Measurements from ENCODE around the gene TCIRG1. TPM values are rescaled to one million over a fixed set of nuclear protein-coding genes. Genes with fewer than 3 reads are reported as not detected.

The TCIRG1 gene
- total RNA-seq, 2 donors from 2014 or later, result 80.8 to 105 TPM

DNA sequence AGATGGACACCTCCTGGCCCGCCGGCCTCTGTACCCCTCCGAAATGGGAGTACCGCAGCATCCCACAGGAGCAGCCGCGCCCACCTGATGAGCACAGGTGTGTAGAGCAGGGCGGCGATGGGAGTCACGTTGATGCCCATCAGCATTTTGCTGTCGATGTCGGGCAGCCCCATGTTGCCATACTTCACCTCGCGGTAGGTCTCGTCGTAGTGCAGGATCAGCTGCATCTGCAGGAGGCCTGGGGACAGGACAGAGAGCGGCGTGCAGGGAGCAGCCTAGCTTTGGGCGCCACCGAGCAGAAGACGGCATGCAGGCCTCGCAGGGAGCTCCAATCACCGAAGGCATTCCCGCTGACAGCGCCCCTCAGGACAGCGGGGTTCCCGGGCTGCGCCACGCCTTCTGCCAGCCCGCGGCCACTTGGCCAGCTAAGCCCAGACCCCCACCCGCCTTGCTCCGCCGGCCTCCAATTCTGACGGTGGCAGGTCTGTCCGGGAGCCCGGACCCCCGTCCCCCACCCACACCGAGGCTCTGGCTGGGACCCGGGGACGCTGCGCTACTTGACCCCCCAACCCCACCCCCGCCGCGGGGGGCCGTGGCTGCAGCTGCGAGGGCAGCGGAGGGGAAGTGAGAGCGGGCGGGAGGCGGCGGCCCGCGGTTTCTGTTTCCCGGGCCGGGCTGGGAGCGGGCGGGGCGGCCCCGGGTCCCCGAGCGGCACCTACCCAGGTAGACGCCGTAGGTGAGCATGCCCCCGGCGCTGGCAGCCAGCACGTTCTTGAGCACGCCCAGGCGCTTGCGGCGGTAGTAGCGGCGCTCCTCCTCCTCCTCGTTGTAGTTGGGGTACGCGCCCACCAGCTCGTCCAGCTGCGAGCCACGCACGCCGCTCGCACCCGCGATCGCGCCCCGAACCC lies 35.6 kb upstream of the TCIRG1 start:
- DNase-seq (ENCODE audit: low spot score), result no peak
- intact Hi-C loops (cut with DNase I), result no loop called here

DNA sequence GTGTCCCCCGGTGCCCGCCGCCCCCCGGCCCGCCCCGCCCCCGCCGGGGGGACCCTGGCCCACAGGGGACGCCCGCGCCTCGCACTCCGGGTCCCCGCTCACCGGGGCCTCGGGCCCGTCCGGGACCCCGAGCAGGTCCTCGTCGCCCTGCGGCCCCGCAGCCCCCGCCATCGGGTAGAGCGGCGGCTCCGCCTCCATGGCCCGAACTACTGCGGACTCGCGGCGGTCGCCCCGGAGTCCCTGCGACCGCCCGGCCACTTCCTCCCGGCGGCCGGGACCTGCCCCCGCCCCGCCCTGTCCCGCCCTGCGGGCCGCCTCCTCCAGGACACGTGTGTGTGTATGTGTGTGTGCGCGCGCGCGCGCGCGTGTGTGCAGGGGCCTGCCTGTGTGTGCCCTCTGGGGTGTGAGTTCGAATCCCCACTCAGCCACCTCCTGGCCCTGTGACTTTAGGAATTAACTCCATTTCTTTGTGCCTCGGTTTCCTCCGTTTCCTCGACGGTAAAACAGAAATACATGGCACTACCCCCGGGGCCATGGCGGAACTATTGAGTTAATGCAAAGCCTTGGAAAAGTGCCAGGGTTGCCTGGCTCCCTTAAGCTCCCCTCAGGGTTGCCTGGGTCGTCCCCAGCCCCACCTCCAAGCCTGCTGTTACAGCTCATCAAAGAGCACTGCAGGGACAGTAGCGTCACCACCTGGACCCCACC lies 34.8 kb upstream of the TCIRG1 start, which contains the start of gene UNC93B1:
Gene UNC93B1 (minus strand): TSS at position 252 of the 705 bp plus-strand sequence. CDS start 54 bp downstream, at position 198.
- peak; percentile 97 for DNase-seq (ENCODE audit: low spot score)
- intact Hi-C loops (cut with DNase I), result no loop called here

- DNase-seq (ENCODE audit: low spot score), result no peak
- intact Hi-C loops (cut with DNase I), result no loop called here
Measured at GRCh38 chr11:68004551-68005335, 34.1 kb upstream of the TCIRG1 start.

GRCh38 chr11:68006606-68007166 lies 32.1 kb upstream of the TCIRG1 start:
- no peak for DNase-seq (ENCODE audit: low spot score)
- intact Hi-C loops (cut with DNase I), result loop anchor here in 1 of 2 donors (1.0 kb wide), 1 partner anchor 40 kb away; no protein-coding TSS in a partner anchor

DNA sequence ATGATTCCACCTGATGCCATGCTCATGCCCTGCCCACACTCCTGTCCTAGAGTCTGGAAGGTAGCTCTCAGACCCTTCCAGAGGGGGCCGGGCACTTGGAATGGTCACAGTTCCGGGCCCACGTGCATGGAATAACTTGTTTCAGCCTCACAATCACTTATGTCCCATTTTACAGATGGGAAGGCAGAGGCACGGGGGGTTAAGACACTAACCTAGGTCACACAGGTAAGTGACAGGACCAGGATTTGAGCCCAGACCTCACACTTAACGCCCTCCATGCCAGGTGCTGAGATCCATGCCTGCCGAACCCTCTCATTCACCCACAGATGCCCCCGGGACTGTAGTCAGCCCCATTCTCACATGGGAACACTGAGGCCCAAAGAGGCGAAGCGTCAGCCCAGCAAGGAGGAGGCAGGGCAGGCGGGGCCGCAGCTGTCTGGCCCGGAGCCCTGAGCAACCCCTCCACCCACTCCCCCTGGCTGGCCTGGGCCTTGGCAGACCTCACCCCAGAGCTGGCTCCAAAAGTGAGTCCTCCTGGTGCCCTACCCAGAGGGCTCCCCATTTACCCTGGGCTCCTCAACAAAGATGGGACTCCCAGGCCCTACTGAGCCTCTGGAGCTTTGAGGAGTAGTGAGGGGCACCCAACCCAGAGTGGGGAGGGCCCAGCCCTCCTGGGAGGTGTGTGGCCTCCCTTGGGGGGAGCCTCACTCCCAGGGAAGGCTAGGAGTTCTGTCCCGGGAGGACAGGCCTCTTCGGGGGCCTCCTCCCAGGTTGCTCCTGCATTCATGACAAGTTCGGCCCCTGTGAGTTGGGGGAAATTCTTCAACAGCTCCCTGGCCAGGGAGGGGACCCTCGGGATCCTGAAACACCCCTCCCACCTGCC lies 31.1 kb upstream of the TCIRG1 start:
- no peak for DNase-seq (ENCODE audit: low spot score)
- intact Hi-C loops (cut with DNase I), result no loop called here

- DNase-seq (ENCODE audit: low spot score), result no peak
- intact Hi-C loops (cut with DNase I), result no loop called here
Measured at GRCh38 chr11:68008381-68009337, 30.2 kb upstream of the TCIRG1 start.

DNA sequence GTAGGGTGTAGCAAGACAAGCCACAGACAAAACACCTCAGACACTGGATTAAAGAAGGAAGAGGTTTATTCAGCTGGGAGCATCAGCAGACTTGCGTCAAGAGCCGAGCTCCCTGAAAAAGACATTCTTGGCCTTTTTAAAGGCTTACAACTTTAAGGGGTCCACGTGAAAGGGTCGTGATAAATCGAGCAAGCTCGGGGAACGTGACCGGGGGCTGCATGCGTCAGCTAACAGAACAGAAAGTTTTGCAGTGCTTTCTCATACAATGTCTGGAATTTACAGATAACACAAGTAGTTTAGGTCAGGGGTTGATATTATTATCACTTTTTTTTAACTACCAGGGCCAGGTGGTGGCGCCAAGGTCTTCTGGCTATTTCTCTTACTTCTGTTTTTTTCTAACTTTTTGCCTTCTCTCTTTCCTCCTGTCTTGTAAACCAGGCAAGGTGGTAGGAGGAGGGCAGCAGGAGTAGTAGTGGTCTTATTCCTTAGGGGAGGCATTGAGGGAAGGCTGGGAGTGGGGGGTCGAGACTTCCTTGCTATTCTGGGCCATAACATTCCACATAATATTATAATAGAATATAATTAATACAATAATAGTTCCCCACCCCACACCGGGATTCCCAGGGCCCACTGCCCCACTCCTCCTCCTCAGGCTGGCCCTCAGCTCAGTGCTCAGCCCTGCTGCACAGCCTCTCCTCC lies 29.3 kb upstream of the TCIRG1 start:
- DNase-seq (ENCODE audit: low spot score), result no peak
- intact Hi-C loops (cut with DNase I), result no loop called here

DNA sequence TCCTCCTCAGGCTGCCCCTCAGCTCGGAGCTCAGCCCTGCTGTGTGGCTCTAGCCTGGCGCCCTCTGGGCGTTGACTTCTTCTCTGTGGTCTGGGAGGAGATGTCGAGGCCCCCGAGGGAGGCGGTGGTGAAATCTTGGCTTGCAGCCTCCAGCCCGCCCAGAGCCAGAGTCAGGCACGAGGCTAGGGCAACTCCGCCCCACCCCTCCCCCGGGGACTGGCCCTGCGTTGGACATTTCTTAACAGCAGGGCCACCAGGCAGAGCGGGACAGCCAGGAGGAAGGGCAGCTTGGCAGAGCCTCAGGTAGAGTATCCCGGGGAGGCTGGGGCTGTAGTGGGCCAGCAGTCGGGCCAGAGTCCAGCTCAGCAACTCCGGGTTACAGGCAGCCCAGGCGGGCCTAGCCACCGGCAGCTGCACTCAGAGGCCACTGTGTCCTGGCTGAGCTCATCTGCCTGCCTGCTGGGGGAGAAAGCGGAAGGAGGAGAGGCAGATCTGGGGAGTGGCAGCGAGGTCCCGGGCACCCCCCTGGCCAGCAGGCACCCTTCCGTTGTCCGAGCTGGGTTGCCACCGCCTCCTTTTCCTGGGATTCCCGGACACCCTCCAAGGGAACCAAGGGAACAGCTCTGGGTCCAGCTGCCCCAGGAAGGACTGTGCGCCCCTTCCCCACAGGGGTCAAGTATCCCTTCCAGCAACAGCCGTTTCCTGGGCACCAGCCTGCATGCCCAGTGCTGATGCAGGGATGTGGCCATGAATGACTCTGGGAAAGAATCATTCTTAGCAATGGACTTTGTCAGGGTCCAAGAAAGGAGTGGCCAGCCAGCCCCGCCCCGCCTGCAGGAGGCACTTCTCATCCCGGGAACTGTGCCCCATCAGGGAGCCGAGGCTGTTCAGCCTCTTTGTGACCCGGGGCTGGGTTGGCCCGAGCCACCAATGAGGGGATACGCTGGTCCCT lies 28.5 kb upstream of the TCIRG1 start, which contains the start of gene ALDH3B1:
Gene ALDH3B1 (plus strand): TSS at position 238 of the 952 bp plus-strand sequence. CDS start 4,971 bp downstream, outside the sequence.
- intact Hi-C loops (cut with DNase I), result no loop called here
- DNase-seq (ENCODE audit: low spot score), result peak; percentile 98

DNA sequence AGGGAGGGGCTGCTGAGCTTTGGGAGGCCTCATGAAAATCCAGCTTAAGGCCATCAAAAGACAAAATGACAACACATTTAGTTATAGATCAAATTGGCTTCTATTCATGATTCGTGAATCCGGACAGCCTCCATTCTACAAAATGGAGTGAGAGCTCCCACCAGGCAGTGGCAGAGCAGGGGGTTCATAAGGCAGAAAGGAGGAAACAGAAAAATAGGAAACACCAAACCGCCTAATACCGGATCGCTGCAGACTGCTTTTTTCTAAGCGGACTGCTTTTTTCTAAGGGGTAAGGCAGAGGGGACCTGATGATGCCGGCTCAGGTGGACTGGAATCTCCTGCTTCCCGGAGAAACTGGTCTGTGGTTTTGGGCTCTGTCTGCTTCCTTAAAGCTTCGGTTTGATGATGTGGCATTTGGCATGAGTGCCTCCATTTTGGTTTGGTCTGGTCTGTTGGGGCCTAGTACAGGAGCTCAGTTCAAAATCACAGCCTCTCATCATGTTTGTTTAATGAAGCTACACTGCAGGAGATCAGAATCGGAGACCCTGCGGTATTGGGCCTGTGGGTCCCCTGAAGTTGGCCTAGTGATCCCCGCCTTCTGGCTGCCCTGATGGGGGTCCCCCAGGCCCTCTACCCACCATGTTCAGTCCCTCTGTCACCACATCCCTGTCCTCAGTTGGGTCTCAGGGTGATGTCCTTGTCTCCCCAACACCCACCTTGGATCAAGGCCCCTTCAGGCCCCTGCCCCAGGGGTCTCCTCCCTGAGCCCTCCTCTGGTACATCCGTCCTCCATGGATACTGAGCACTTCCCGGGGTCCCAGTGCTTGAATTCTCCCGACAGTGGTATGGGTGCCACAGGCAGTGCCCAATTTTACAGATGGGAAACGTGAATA lies 27.5 kb upstream of the TCIRG1 start:
- intact Hi-C loops (cut with DNase I), result no loop called here
- DNase-seq (ENCODE audit: low spot score), result no peak

DNA sequence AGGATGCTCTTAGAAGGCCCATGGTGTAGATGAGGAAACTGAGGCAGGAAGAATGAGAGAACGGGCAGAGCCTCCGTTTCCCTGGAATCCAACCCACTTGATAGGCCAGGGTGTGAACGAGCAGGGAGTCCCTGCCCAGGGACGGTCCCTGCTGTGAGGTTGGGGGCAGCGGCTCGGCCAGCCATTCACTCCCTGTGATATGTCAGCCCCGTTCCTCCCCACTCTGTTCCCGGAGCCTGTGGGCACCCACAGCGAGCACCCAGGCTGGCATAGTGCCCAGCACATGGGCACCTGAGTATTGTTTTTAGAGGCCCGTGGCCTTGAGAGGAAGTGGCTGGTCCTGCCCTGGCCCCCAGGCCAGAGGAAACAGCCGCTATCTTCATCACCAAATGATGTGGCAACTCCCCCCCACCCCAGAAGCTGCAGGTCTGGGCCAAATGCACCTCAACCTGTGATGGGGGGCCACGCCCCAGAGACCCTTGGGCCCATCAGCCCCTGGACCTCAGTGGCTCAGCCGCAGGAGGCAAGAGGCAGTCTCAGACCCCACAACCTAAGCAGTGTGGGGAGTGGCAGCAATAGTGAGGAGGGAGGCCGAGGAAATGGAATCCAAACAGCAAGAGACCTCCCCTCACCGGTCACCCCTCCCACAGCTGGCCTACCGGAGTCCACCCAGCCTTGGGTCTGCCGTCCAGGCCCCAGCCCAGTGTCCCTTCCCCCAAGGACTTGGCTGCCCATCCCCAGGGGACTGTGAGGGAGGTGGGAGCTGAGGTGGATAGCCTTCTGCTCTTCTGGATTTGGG lies 26.6 kb upstream of the TCIRG1 start:
- intact Hi-C loops (cut with DNase I), result no loop called here
- DNase-seq (ENCODE audit: low spot score), result no peak

DNA sequence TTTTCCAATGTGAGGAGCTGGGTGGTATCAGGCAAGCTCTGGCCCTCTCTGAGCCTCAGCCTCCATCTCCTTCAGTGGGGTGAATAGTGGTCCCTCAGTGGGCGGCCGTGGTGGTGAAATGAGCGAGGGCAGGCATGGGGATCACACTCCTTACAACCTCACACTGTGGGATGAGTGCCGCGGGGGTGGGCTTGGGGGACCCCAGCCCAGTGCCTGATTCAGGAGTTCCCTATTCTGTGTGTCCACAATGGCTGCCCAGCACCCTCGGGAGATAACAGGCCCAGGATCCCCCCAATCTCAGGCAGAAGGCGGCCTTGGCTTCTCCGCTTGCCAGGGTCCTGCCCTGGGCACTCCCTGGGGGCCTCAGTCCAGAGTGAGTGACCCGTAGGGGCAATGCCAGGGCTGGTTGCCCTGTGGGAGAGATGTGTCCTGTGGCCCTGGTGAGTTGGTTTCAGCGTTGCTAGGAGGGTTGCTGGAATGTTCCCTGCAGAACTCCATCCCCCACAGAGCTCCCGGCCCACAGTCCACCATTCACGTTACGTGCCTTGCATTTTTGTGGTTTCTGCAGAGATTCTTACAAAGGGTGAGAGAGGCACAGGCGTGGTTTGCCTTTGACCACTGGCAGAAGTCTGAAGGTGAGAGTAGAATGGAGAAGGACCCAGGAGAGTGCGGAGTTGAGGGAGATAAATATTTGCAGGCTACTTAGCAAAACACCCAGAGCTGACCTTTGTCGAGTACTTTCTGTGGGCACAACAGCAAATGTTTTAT lies 25.8 kb upstream of the TCIRG1 start:
- DNase-seq (ENCODE audit: low spot score), result no peak
- intact Hi-C loops (cut with DNase I), result no loop called here

DNA sequence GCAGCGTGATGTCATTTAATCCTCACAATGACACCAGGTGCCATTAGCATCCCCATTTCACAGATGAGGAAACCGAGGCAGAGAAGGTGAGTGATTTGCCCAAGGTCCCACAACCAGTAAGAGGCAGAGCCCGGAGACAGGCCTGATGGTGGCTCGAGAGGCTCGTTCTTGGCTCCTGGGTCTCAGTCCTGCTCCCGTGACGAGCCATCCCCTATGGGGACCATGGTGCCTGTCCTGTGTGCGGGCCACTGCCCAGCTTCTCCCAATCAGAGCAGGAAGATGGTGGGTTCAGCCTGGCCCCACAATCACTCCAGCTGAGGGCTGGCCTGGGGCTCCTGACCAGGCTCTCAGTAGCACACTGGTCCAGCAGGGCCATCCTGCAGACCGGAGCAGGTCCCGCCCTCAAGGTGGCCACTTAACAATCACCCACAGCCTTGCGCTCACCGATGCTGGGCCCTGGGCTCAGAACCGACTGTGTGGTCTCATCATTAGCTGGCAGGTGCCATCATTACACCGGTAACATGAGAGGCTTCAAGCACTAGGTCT lies 25.1 kb upstream of the TCIRG1 start:
- intact Hi-C loops (cut with DNase I), result no loop called here

More for the DNA sequence above, 25.1 kb upstream of the TCIRG1 start:
- DNase-seq (ENCODE audit: low spot score), result no peak

Measured in posterior vena cava (tissue), 2 donors.